RWPE2 (cell line): ENCODE measurements around the gene CACNG4.

Source experiments
- ATAC-seq: fragments of 200-7000 bp; cut with Tn5 transposase; 3 replicates; pipeline ENCODE4 v1.9.1; 2021; ENCODE audit warnings: low read depth
- DNase-seq: peaks from one replicate; pipeline ENCODE4 v3.0.0-alpha.2; 2020; ENCODE audit warnings: low spot score
- H3K27ac ChIP-seq: fragments of 450-650 bp; 2 replicates; pipeline ENCODE4 v1.5.1; 2017; ENCODE audit warnings: mild to moderate bottlenecking; ENCODE audit not compliant: poor library complexity, severe bottlenecking
- H3K27me3 ChIP-seq: fragments of 250-450 bp; sonication (Bioruptor Pico); 2 replicates; pipeline ENCODE4 v1.5.1; 2021; ENCODE audit warnings: mild to moderate bottlenecking, moderate library complexity; ENCODE audit not compliant: insufficient read depth, poor library complexity, severe bottlenecking
- H3K36me3 ChIP-seq: fragments of 250-450 bp; sonication (Bioruptor Pico); 2 replicates; pipeline ENCODE4 v1.5.1; 2020; ENCODE audit warnings: low read depth, mild to moderate bottlenecking, moderate library complexity
- H3K4me1 ChIP-seq: fragments of 250-450 bp; sonication (Bioruptor Pico); 2 replicates; pipeline ENCODE4 v1.5.1; 2021; ENCODE audit warnings: mild to moderate bottlenecking, moderate library complexity; ENCODE audit not compliant: insufficient read depth, poor library complexity, severe bottlenecking
- H3K4me3 ChIP-seq: fragments of 250-450 bp; sonication (Bioruptor Pico); 2 replicates; pipeline ENCODE4 v1.5.1; 2021; ENCODE audit warnings: mild to moderate bottlenecking, moderate library complexity; ENCODE audit not compliant: severe bottlenecking
- H3K9me3 ChIP-seq: fragments of 250-450 bp; sonication (Bioruptor Pico); 2 replicates; pipeline ENCODE4 v1.5.1; 2021; ENCODE audit warnings: mild to moderate bottlenecking, moderate library complexity; ENCODE audit not compliant: severe bottlenecking
- TF ChIP-seq, protein P1 (sequence below): fragments of 450-650 bp; IDR thresholded peaks from one replicate; pipeline ENCODE4 v1.5.1; 2017; ENCODE audit warnings: mild to moderate bottlenecking, moderate library complexity; ENCODE audit not compliant: poor library complexity, severe bottlenecking

CACNG4 gene

DNA sequence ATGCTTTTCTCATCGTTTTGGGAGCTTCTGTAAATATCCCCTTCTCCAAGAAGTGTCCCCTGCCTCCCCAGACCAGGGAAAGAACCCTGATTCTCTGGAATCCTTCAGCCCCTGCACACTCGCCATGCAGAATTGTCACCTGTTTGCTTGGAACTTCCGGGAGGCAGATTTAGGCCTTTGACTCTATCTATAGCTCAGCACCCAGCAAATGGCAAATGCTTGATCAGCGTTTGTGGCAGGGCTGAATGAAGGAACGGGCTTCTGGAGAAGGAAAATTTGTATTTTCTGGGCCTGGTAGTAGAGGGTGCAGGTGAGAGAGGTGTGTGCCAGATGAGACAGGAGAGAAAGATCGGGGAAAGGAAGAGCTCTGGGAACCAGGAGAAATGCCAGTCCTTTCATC is 18.3 kb upstream of the CACNG4 start:
- no peak for ATAC-seq
- no peaks in the 10 kb centered on the region for H3K9me3 ChIP-seq
- no peak overlapping the region for H3K4me3 ChIP-seq
- DNase-seq, result no peak
- H3K27me3 ChIP-seq, result no peaks in the 10 kb centered on the region
- TF ChIP-seq, protein P1, sequence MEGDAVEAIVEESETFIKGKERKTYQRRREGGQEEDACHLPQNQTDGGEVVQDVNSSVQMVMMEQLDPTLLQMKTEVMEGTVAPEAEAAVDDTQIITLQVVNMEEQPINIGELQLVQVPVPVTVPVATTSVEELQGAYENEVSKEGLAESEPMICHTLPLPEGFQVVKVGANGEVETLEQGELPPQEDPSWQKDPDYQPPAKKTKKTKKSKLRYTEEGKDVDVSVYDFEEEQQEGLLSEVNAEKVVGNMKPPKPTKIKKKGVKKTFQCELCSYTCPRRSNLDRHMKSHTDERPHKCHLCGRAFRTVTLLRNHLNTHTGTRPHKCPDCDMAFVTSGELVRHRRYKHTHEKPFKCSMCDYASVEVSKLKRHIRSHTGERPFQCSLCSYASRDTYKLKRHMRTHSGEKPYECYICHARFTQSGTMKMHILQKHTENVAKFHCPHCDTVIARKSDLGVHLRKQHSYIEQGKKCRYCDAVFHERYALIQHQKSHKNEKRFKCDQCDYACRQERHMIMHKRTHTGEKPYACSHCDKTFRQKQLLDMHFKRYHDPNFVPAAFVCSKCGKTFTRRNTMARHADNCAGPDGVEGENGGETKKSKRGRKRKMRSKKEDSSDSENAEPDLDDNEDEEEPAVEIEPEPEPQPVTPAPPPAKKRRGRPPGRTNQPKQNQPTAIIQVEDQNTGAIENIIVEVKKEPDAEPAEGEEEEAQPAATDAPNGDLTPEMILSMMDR, result no peak
- H3K4me1 ChIP-seq, result peaks cover 33% of the 10 kb centered on the region
- H3K27ac ChIP-seq, result no peak overlapping the region
- no peaks in the 10 kb centered on the region for H3K36me3 ChIP-seq

DNA sequence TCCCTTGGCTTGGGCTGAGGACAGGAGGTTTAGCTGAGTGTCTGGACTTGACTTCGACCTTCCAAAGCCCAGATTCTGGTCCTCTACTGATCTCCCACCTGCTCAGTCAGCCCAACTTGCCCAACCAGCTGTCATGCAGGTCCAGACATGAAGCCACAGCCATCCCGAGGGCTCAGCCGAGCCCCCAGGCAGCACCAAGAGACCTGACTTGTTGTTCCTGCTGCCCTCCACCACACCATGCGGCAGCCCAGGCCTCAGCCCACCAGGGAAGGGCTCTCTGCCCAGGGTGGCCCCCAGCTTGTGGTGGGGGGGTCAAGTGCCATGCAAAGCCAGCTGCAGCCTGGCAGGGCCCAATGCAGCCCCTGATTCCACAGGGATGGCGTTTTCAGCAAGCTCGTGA is 17.2 kb upstream of the CACNG4 start:
- peaks cover 41% of the 10 kb centered on the region for H3K4me1 ChIP-seq
- peak; percentile 47 for DNase-seq
- no peak for ATAC-seq
- no peak overlapping the region for H3K4me3 ChIP-seq
- no peaks in the 10 kb centered on the region for H3K36me3 ChIP-seq
- H3K9me3 ChIP-seq, result no peaks in the 10 kb centered on the region
- TF ChIP-seq, protein P1, result no peak
- H3K27me3 ChIP-seq, result no peaks in the 10 kb centered on the region
- H3K27ac ChIP-seq, result no peak overlapping the region

- ATAC-seq (no peak), DNase-seq (peak; percentile 51)
- peaks cover 50% of the 10 kb centered on the region for H3K4me1 ChIP-seq
- H3K4me3 ChIP-seq, result no peak overlapping the region
- H3K9me3 ChIP-seq, result no peaks in the 10 kb centered on the region
- H3K27ac ChIP-seq, result no peak overlapping the region
- no peaks in the 10 kb centered on the region for H3K27me3 ChIP-seq
- H3K36me3 ChIP-seq, result no peaks in the 10 kb centered on the region
- TF ChIP-seq, protein P1, result no peak
Measured at GRCh38 chr17:66948061-66948750, 16.3 kb upstream of the CACNG4 start.

DNA sequence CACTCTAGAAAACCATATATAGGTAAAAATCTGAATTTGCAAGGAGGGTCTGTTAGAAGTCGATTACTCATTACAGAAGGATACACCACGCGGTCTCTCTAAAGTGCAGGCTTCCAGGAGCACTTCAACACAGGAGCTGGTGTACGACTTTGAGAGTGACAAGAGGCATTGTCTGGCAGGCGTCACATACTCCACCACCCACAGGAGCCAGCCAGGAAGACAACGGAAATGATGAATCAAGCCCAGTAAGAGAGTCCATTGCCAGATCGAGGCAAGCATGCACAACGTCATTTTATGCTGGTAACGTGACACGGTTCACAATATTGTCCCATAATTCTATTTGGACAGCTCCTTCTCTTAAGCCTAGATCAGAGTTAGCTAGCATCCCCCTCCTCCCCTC is 15.0 kb upstream of the CACNG4 start:
- Histone ChIP-seq H3K27ac (peak overlapping the region; percentile 99), H3K9me3 (no peaks in the 10 kb centered on the region), H3K4me1 (peaks cover 50% of the 10 kb centered on the region), H3K36me3 (no peaks in the 10 kb centered on the region), H3K4me3 (no peak overlapping the region), H3K27me3 (no peaks in the 10 kb centered on the region)
- TF ChIP-seq, protein P1, result no peak
- ATAC-seq (no peak), DNase-seq (no peak)

DNA sequence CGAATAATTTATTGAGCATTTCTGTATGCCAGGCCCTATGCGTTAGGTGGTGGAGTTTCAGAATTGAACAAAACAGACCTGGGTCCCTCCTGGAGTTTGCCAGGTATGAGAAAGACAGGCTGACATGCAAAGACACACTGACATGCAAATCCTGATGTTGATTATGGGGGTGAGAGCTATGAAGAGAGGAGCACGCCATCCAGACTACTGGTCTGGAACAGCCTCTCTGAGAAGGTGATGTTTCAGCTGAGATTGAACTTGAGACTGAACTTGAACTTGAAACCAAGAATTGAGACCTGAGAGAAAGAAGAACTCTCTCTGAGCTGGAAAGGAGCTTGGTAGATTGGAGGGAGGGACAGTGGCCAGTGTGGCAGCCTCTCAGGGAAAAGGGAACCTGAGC is 14.2 kb upstream of the CACNG4 start:
- TF ChIP-seq, protein P1, result no peak
- no peak for DNase-seq
- peak overlapping the region; percentile 99 for H3K27ac ChIP-seq
- H3K4me3 ChIP-seq, result no peak overlapping the region
- peaks cover 45% of the 10 kb centered on the region for H3K4me1 ChIP-seq
- H3K9me3 ChIP-seq, result no peaks in the 10 kb centered on the region
- no peak for ATAC-seq
- no peaks in the 10 kb centered on the region for H3K36me3 ChIP-seq
- no peaks in the 10 kb centered on the region for H3K27me3 ChIP-seq
